Stimulated activated CD4-positive, alpha-beta T cell treated with anti-CD3 and anti-CD28 coated beads, TNF-alpha, amount 100 ng/mL, for 24 hours (primary cell): ENCODE measurements around the gene ARSG.

Experiments used
- DNase-seq, 3 experiments: peaks; one replicate each; pipeline ENCODE4 v3.0.0-alpha.2; 2020; ENCODE audit warnings: low read depth in 3 of 3

The ARSG gene

GRCh38 chr17:68377771-68378267, 86.5 kb downstream of the ARSG start:
- no peak for DNase-seq

GRCh38 chr17:68378268-68379176, 87.2 kb downstream of the ARSG start:
- DNase-seq = no peak

GRCh38 chr17:68379177-68379510, 87.8 kb downstream of the ARSG start:
- DNase-seq = no peak

DNA sequence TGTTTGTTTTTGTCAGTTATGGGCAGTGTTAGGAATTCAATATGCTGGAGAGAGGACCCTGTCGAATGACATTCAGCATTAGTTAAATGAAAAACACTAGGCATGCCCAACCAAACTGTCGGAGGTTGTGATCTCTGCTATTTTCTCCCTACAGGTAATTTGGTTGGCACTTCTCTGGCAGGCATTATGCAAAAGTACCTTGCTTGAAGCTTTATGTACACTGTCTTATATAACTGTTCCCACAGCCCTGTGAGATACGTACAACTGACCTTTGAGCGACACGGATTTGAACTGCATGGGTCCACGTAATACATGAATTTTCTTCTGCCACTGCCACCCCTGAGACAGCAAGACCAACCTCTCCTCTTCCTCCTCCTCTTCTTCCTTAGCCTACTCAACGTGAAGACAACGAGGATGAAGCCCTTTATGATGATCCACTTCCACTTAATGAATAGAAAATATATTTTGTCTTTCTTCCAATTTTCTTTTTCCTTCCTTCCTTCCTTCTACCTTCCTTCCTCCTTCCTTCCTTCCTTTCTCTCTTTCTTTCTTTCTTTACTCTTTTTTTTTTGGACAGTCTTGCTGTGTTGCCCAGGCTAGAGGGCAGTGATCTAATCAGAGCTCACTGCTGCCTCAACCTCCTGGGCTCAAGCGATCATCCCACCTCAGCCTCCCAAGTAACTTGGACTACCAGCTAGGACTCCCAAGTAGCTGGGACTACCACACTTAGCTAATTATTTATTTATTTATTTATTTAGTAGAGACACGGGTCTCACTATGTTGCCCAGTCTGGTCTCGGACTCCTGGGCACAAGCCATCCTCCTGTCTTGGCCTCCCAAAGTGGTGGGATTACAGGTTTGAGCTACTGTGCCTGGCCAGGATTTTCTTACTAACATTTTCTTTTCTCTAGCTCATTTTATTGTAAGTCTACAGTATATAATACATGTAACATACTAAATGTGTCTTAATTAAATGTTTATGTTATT, 88.7 kb downstream of the ARSG start:
- DNase-seq = no peak

DNA sequence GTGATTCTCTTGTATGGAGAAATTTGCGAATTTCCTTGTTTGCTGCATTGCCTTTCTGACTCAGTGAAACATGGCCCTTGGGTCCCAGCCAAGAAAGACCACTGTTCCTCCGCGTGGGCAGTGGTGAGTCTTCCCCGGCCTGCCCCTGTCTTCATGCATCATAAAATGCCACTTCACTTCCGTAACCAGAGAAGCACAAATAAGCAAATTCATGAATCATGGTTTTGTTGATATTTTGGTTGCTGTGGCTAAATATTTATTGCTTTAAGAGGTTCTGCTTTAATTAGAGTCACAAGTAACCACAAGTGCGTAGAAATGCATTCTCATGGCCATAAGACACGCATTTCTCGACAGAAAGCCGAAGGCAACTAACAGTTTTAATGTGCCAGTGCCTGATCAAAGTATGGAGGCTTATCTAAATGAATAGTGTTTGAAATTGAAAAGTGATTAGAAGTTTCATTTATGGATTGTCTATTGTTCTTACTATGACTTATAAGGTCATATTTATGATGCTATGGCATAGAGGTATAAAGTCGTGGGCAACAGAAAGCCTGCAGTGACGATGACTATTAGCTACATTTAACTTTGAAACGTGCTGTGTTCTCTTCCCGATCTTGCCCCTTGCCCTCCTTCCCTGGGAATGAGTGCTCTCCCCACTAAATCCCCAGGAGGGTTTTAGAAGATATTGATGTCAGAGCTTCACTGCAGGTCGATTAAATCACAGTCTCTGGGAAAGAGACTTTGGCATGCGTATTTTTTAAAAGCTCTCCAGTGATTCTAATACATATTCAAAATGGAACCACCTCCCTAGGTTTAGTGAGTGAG, 90.0 kb downstream of the ARSG start:
- DNase-seq = no peak

DNA sequence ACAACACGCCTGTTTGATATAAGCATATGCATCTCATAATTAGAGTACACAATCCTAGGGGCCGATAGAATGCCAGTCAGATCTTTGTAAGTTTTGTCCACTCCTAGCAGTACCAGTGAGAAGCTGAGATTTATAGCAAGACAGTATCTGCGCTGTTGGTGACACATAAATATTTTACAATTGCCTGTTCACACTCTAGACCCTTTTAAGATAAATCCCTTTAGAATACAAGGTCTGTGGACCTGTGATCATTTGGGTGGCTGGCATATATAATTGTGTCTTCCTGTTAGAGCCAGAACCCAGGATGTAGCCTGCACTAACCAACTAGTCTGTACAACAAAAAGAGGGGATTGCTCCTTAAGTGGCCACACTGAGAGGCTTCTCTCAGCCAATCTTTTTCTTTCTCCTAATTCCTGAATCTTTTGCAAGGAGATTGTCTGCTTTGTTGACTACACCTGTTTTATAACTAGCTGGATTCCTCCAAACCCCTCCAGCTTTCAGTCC, 91.3 kb downstream of the ARSG start:
- DNase-seq = no peak

GRCh38 chr17:68383120-68383442, 91.8 kb downstream of the ARSG start:
- DNase-seq = no peak

DNA sequence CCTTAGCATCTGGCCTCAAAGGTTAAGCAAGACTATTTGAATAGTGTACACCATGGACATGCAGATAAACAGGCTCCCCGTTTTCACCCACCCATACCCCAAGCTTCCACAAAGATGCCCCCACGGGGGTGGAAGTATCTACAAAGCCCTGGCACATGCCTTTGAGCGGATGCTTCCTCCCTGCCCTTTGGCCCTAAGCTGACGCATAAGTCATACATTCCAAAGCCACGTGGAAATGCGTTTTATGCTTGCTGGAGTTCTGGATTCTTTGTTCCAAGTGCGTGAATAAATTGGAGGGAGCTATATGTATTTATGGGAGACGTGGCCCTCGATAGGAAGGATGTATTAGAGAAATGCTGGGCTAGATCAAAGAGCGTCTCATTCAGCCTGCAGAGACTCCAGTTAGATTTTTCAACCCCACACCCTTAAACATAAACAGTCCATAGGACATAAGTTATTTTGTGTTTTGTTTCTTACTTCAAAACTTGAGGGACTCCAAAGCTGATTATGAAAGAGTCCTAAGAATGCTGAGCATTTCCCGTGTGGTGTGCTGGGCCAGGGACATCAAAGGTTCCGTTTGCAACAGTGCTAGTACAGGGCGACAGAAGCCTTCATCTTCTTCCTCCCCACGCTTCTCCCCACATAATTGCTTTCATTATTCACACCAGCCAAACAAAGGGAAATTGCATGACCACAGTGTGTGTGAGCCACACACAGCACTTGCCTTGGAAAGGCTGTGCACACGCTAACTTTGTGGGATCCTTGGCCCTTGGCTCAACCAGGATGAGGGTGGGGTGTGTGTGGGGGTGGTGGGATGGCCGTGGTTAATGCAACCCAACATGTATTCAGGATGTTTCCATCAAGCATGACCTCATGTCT, 92.4 kb downstream of the ARSG start:
- peak in 1 of 3 experiments; percentile 7 for DNase-seq

DNA sequence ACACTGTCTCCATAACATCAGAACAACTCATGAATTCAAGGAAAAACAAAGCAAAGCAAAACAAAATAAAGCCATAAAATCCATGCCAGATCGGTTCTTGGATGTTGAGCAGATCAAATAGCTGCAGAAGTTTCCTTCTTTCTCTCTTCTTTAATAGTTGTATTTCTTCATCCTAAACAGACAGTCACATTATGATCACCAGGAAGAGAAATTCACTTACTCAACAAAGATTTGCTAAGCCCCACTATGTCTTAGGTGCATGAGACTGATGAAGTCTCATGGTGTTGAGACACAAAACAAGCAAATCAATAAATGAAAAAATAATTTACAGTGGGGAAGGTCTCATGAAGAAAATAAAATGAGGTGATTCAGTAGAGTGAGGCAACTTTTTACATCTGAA, 93.2 kb downstream of the ARSG start:
- DNase-seq = no peak

GRCh38 chr17:68384941-68385340, 93.6 kb downstream of the ARSG start:
- DNase-seq = no peak

GRCh38 chr17:68385490-68386215, 94.4 kb downstream of the ARSG start:
- DNase-seq = no peak

DNA sequence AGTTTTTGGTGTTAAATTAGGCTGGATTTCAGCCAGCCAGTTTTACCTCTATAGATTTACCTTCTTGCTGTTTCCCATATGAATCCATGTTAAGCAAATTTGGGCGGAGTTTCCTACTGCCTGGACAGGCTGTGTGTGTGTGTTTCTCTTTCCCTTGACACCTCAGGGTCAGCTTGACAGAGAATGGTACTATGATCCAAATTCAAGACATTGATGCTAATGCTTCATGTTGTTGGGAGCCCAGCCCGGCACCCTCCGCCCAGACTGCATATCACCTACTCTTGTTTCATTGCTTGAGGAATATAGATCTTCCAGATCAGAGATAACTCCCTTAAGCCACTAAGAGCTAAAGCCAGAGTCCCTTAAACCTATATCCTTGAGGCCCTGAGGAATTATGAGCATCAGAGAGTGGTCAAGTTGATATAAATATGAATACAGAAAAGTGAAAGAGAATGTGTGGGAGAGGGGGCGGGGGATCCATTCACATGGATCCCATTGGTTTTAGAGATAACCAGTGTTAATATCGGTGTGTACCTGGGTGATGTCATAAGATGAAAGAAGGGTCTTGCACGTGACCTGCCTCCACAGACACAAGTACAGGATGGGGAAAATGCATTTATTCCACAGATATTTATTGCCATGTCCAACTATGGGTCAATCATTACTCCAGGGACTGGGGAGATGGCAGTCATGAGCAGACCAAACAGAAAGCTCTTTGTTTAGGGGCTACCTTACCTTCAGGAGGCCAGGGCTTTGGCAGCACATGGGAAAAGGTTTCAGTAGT, 96.3 kb downstream of the ARSG start:
- DNase-seq = no peak

- DNase-seq = no peak
Measured at GRCh38 chr17:68389041-68389440, 97.7 kb downstream of the ARSG start.

DNA sequence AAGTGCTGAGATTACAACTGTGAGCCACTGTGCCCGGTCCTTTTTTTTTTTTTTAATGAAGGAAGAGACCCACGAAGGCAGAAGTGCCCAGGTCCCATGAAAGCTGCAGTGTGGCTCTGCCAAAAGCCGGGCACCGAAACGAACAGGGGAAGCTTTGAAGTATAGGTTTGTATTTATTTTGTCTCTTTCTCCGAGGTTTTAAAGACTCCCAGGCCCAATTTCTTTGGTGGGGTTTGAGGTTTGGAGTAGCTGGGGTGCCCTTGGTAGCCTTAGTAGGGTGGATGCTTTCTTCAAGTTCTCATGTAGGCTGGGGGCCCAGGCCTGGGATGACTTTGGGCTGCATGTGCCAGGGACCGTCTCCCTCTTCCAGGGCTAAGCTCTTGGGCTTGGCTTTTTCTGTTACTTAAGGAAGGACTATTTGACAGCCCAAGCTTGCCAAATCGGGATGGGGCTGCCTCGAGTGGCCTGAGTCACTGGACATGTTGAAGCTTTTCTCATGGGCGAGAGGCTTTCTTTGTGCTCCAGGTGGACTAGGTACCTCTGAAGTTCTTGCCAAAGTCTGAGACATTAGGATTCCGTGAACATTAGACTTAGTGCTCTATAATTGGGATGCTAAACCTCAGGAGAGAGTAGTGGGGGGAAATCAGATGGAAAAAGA, 99.7 kb downstream of the ARSG start:
- DNase-seq = no peak

DNA sequence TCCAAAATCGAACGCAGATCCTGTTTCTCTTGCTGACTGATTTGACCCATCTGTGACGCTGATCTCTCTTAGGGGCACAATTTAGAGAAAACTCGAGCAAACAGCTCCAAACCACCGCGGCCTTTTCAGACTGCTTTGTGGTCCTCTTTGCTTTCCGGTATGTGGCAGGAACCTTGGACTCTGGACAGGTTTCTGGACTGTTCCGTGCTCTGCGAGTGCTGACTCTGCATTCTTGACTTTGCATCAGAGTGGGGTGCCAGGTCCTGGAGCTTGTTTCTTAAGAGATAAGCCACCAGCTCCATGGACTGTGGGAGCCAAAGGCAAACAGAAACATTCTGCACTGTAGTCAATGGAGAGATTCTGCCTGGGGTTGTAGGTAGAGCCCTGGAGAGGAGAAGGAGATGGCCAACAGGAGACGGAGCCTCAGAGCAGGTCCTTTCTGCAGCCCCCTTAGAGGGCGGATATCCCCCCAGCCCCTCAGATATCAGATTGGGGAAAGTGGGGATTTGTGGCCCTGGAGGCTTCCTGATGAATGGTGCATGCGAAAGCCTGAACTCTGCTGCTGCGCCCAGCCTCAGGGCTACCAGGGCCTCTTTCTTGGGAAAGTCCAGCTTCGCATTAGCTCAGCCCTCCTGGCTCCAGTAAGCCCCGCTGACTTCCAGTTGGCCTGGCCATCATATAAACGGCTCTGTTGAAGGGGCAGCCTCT, 100.4 kb downstream of the ARSG start:
- DNase-seq = no peak

GRCh38 chr17:68394608-68395331, 103.5 kb downstream of the ARSG start:
- DNase-seq = no peak
